GM12878 (cell line): ENCODE measurements around the gene LRRC3C. TPM values are rescaled to one million over a fixed set of nuclear protein-coding genes. Genes with fewer than 3 reads are reported as not detected.

Experiments
- BCL11A ChIP-seq: IDR thresholded peaks from 2 replicates; pipeline ENCODE4 v1.6.1; 2011; ENCODE audit warnings: low read depth, low read length
- BMI1 ChIP-seq: fragments of 450-650 bp; IDR thresholded peaks from 2 replicates; pipeline ENCODE4 v1.6.1; 2016; ENCODE audit warnings: mild to moderate bottlenecking, moderate library complexity, borderline replicate concordance
- E2F8 ChIP-seq: fragments of 450-650 bp; IDR thresholded peaks from 2 replicates; pipeline ENCODE4 v1.6.1; 2018; ENCODE audit warnings: mild to moderate bottlenecking, low read depth, moderate library complexity; ENCODE audit not compliant: partially characterized antibody
- EED ChIP-seq: sonication (generic); IDR thresholded peaks from 2 replicates; pipeline ENCODE4 v1.6.1; 2016; ENCODE audit warnings: antibody characterized with exemption, low read depth
- LARP7 ChIP-seq: fragments of 450-650 bp; IDR thresholded peaks from 2 replicates; pipeline ENCODE4 v1.6.1; 2017; ENCODE audit warnings: mild to moderate bottlenecking
- NFYB ChIP-seq: IDR thresholded peaks from 2 replicates; pipeline ENCODE4 v1.6.1; 2011; ENCODE audit warnings: low read depth, mild to moderate bottlenecking, low read length, improper control_type of control experiment, moderate library complexity; ENCODE audit not compliant: insufficient read depth
- RELB ChIP-seq: fragments of 450-650 bp; IDR thresholded peaks from 2 replicates; pipeline ENCODE4 v1.6.1; 2017; ENCODE audit warnings: low read depth, mild to moderate bottlenecking, moderate library complexity
- SIN3A ChIP-seq: IDR thresholded peaks from 2 replicates; pipeline ENCODE4 v1.6.1; 2012; ENCODE audit warnings: low read depth, low read length, improper control_type of control experiment
- SIX5 ChIP-seq: IDR thresholded peaks from 2 replicates; pipeline ENCODE4 v1.6.1; 2011; ENCODE audit warnings: mild to moderate bottlenecking, low read depth, low read length, moderate library complexity; ENCODE audit not compliant: severe bottlenecking
- SKIL ChIP-seq: fragments of 450-650 bp; IDR thresholded peaks from 2 replicates; pipeline ENCODE4 v1.6.1; 2017; ENCODE audit warnings: mild to moderate bottlenecking, low read depth, inconsistent platforms; ENCODE audit not compliant: poor library complexity, severe bottlenecking
- TCF12 ChIP-seq: IDR thresholded peaks from 2 replicates; pipeline ENCODE4 v1.6.1; 2011; ENCODE audit warnings: low read depth, mild to moderate bottlenecking, low read length
- ZBTB11 ChIP-seq: fragments of 450-650 bp; formaldehyde crosslinking; IDR thresholded peaks from 2 replicates; pipeline ENCODE4 v1.5.0; 2022; ENCODE audit warnings: mild to moderate bottlenecking, missing genetic modification characterization
- ZBTB33 ChIP-seq: fragments of 450-650 bp; IDR thresholded peaks from 2 replicates; pipeline ENCODE4 v1.6.1; 2017; ENCODE audit warnings: mild to moderate bottlenecking
- polyA plus RNA-seq, 11 experiments: library from polyadenylated mRNA; depleted of rRNA in 4 of 11; unstranded in 6 of 11; stranded (reverse) in 5 of 11; fragments of >200 nt; fragmentation: Nextera tagmentation in 4 of 11; fragmentation: Illumina TruSeq in 1 of 11; extraction: Ambion mirVana in 4 of 11; extraction: Trizol in 1 of 11; gene quantifications; 1 replicate in 1 of 11; 2 replicates in 10 of 11; pipeline versions ENCODE4 v1.2.1 to v1.2.3, GENCODE V29; 2011 to 2016; ENCODE audit warnings: inconsistent platforms in 2 of 11, missing spikeins in 2 of 11, low read depth in 1 of 11
- total RNA-seq, 4 experiments: library from RNA; depleted of rRNA in 3 of 4; stranded (reverse); fragments of >200 nt in 3 of 4; fragmentation: Illumina TruSeq in 1 of 4; extraction: Trizol in 1 of 4; gene quantifications; 2 replicates each; pipeline versions ENCODE4 v1.2.1 to v1.2.3, GENCODE V29; 2013 to 2021

LRRC3C gene
- total and polyA plus RNA-seq, 10 of the 15 experiments (the other 5 are each of a cell fraction or from before 2014, with no cell fraction given) = not detected

- TF ChIP-seq SKIL (no peak), ZBTB33 (no peak), BCL11A (no peak), E2F8 (peak; percentile 37), EED (no peak), ZBTB11 (no peak), SIN3A (peak; percentile 87), LARP7 (peak; percentile 66), NFYB (peak; percentile 57; the same call in 1 of the 2 replicates), SIX5 (peak; percentile 100), RELB (peak; percentile 39; the same call in 1 of the 2 replicates), BMI1 (no peak), TCF12 (0 out of 2 replicates have a peak, but pooled peaks have one; percentile 79)
Observed at GRCh38 chr17:39927101-39927928, at the start of gene LRRC3C, which contains the start of gene ORMDL3 (continued).
